ENCODE data around the gene TAC3.

TAC3 gene

GRCh38 chr12:57033431-57033830 lies 17.1 kb upstream of the TAC3 start:
- Histone ChIP-seq H3K4me3 (IDR thresholded peaks at IDR 0.05; ENCODE audit: insufficient read depth, low read depth, low read length) (no peak overlapping the region), H2AFZ (ENCODE audit: low read depth) (no peak overlapping the region)

GRCh38 chr12:57031789-57032188 lies 15.5 kb upstream of the TAC3 start:
- H3K4me2 ChIP-seq, result no peak overlapping the region
- no peak overlapping the region for H3K27ac ChIP-seq
- H3K79me2 ChIP-seq (ENCODE audit: insufficient read depth, low read depth), result no peaks in the 10 kb centered on the region
- H3K9ac ChIP-seq, result no peak overlapping the region
- H3K36me3 ChIP-seq (ENCODE audit: insufficient read depth), result no peaks in the 10 kb centered on the region
- no peaks in the 10 kb centered on the region; the same call in 1 of the 2 replicates for H3K27me3 ChIP-seq (ENCODE audit: insufficient read depth, low read depth)
- no peaks in the 10 kb centered on the region for H3K4me1 ChIP-seq (ENCODE audit: low read depth, poor library complexity, severe bottlenecking)
- H3K4me3 ChIP-seq (IDR thresholded peaks at IDR 0.05; ENCODE audit: insufficient read depth, low read depth, low read length), result no peak overlapping the region
- no peak overlapping the region for H2AFZ ChIP-seq (ENCODE audit: low read depth)
- TF ChIP-seq CTCF (conservative IDR thresholded peaks at IDR 0.05; ENCODE audit: low read depth, low read length), result no peak
- H4K20me1 ChIP-seq (ENCODE audit: insufficient read depth), result no peaks in the 10 kb centered on the region

More at GRCh38 chr12:57033431-57033830, 17.1 kb upstream of the TAC3 start:
- Histone ChIP-seq H3K4me2 (no peak overlapping the region), H3K27ac (no peak overlapping the region), H3K27me3 (ENCODE audit: insufficient read depth, low read depth) (no peaks in the 10 kb centered on the region), H3K4me1 (ENCODE audit: low read depth, poor library complexity, severe bottlenecking) (no peaks in the 10 kb centered on the region), H3K79me2 (ENCODE audit: insufficient read depth, low read depth) (no peaks in the 10 kb centered on the region), H3K36me3 (ENCODE audit: insufficient read depth) (no peaks in the 10 kb centered on the region), H3K9ac (no peak overlapping the region), H4K20me1 (ENCODE audit: insufficient read depth) (no peaks in the 10 kb centered on the region)
- no peak for TF ChIP-seq CTCF (conservative IDR thresholded peaks at IDR 0.05; ENCODE audit: low read depth, low read length)

GRCh38 chr12:57031138-57031725 lies 14.9 kb upstream of the TAC3 start:
- no peak overlapping the region for H3K27ac ChIP-seq
- H3K4me1 ChIP-seq (ENCODE audit: low read depth, poor library complexity, severe bottlenecking), result no peaks in the 10 kb centered on the region
- H3K4me3 ChIP-seq (IDR thresholded peaks at IDR 0.05; ENCODE audit: insufficient read depth, low read depth, low read length), result no peak overlapping the region
- H3K79me2 ChIP-seq (ENCODE audit: insufficient read depth, low read depth), result no peaks in the 10 kb centered on the region
- H3K4me2 ChIP-seq, result no peak overlapping the region
- H3K27me3 ChIP-seq (ENCODE audit: insufficient read depth, low read depth), result peaks cover 4% of the 10 kb centered on the region; the same call in 1 of the 2 replicates
- H2AFZ ChIP-seq (ENCODE audit: low read depth), result peak overlapping the region; percentile 3; the same call in 1 of the 2 replicates
- no peaks in the 10 kb centered on the region for H3K36me3 ChIP-seq (ENCODE audit: insufficient read depth)
- H4K20me1 ChIP-seq (ENCODE audit: insufficient read depth), result no peaks in the 10 kb centered on the region
- TF ChIP-seq CTCF (conservative IDR thresholded peaks at IDR 0.05; ENCODE audit: low read depth, low read length), result no peak
- H3K9ac ChIP-seq, result no peak overlapping the region

GRCh38 chr12:57029457-57029856 lies 13.1 kb upstream of the TAC3 start:
- peaks cover 6% of the 10 kb centered on the region; the same call in 1 of the 2 replicates for H3K27me3 ChIP-seq (ENCODE audit: insufficient read depth, low read depth)
- no peaks in the 10 kb centered on the region for H3K4me1 ChIP-seq (ENCODE audit: low read depth, poor library complexity, severe bottlenecking)
- no peak overlapping the region for H3K4me2 ChIP-seq
- H3K9ac ChIP-seq, result no peak overlapping the region
- H3K79me2 ChIP-seq (ENCODE audit: insufficient read depth, low read depth), result no peaks in the 10 kb centered on the region
- no peak overlapping the region for H3K4me3 ChIP-seq (IDR thresholded peaks at IDR 0.05; ENCODE audit: insufficient read depth, low read depth, low read length)
- H4K20me1 ChIP-seq (ENCODE audit: insufficient read depth), result no peaks in the 10 kb centered on the region
- no peak overlapping the region for H2AFZ ChIP-seq (ENCODE audit: low read depth)
- H3K36me3 ChIP-seq (ENCODE audit: insufficient read depth), result no peaks in the 10 kb centered on the region
- TF ChIP-seq CTCF (conservative IDR thresholded peaks at IDR 0.05; ENCODE audit: low read depth, low read length), result no peak
- H3K27ac ChIP-seq, result no peak overlapping the region

Measured in KMS-11 (cell line).